ENCODE data around the gene BBIP1. TPM values are rescaled to one million over a fixed set of nuclear protein-coding genes. Genes with fewer than 3 reads are reported as not detected.

BBIP1 gene
- total and polyA plus RNA-seq, 9 of the 15 experiments (the other 6 are each of a cell fraction or from before 2014, with no cell fraction given), result 5.2 to 31.0 (median 19.4) TPM

DNA sequence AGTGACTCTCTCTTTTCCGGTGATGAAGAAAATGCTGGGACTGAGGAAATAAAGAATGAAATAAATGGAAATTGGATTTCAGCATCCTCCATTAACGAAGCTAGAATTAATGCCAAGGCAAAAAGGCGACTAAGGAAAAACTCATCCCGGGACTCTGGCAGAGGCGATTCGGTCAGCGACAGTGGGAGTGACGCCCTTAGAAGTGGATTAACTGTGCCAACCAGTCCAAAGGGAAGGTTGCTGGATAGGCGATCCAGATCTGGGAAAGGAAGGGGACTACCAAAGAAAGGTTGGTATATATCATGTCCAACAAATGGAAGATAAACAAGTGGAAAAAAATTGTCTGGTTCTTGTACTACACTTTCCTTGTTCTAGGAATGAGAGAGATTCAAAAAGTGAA, 37.7 kb downstream of the BBIP1 start:
- no peak overlapping the region for H3K4me2 ChIP-seq (ENCODE audit: insufficient read depth, low read length)
- no peak overlapping the region for H3K4me3 ChIP-seq
- BruUV-seq (replicated peaks), result no TSS peak
- H3K36me3 ChIP-seq (ENCODE audit: control insufficient read depth, insufficient read depth, low read length), result peaks cover 15% of the 10 kb centered on the region
- TF ChIP-seq, protein P1, sequence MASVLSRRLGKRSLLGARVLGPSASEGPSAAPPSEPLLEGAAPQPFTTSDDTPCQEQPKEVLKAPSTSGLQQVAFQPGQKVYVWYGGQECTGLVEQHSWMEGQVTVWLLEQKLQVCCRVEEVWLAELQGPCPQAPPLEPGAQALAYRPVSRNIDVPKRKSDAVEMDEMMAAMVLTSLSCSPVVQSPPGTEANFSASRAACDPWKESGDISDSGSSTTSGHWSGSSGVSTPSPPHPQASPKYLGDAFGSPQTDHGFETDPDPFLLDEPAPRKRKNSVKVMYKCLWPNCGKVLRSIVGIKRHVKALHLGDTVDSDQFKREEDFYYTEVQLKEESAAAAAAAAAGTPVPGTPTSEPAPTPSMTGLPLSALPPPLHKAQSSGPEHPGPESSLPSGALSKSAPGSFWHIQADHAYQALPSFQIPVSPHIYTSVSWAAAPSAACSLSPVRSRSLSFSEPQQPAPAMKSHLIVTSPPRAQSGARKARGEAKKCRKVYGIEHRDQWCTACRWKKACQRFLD (CRISPR knock-in tag; IDR thresholded peaks at IDR 0.05), result no peak
- TF ChIP-seq ZNF696 (CRISPR knock-in tag; conservative IDR thresholded peaks at IDR 0.05) (no peak), PURB (CRISPR knock-in tag; IDR thresholded peaks at IDR 0.05; ENCODE audit: low read depth) (no peak), ZBTB17 (CRISPR knock-in tag; IDR thresholded peaks at IDR 0.05) (no peak), POLR2G (IDR thresholded peaks at IDR 0.05; ENCODE audit: low read depth, low read length) (no peak), NFXL1 (CRISPR knock-in tag; IDR thresholded peaks at IDR 0.05) (no peak), ZNF668 (CRISPR knock-in tag; IDR thresholded peaks at IDR 0.05) (no peak), SRSF7 (optimal IDR thresholded peaks at IDR 0.05; ENCODE audit: low read depth, low read length) (no peak), NFYB (IDR thresholded peaks at IDR 0.05; ENCODE audit: extremely low read depth, insufficient read length) (no peak), RBM25 (IDR thresholded peaks at IDR 0.05; ENCODE audit: low read depth, low read length, severe bottlenecking) (no peak), ZNF431 (CRISPR knock-in tag; IDR thresholded peaks at IDR 0.05) (no peak)
- TF ChIP-seq, protein P2, sequence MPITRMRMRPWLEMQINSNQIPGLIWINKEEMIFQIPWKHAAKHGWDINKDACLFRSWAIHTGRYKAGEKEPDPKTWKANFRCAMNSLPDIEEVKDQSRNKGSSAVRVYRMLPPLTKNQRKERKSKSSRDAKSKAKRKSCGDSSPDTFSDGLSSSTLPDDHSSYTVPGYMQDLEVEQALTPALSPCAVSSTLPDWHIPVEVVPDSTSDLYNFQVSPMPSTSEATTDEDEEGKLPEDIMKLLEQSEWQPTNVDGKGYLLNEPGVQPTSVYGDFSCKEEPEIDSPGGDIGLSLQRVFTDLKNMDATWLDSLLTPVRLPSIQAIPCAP (CRISPR knock-in tag; IDR thresholded peaks at IDR 0.05; ENCODE audit: borderline replicate concordance), result no peak
- WGBS (ENCODE audit: insufficient coverage, low coverage, missing lambda C conversion rate), result 92% methylated on average over 8 of the region's 9 CpGs
- no peak overlapping the region for H3K27ac ChIP-seq (ENCODE audit: extremely low read depth, low read depth, low read length)
- intact Hi-C loops (cut with micrococcal nuclease) (no loop called here), in situ Hi-C loops (cut with MboI) (loop anchor here (25.0 kb wide), 1 partner anchor 269 kb away; no protein-coding TSS in a partner anchor)
- CTCF ChIA-PET (ENCODE audit: low intra/inter-chr PET ratio), result no interaction called here
- peaks cover 0 to 4% of the 10 kb centered on the region in 2 experiments; a peak in 3 of 5 replicates for H3K4me1 ChIP-seq (replicated peaks in 1 of 2; ENCODE audit: control insufficient read depth in 2 of 2, insufficient read depth in 2 of 2, low read length in 2 of 2)
- no peaks in the 10 kb centered on the region for H3K79me2 ChIP-seq (ENCODE audit: control insufficient read depth, insufficient read depth, low read length)
- no peaks in the 10 kb centered on the region for H3K27me3 ChIP-seq (ENCODE audit: control insufficient read depth in 2 of 2, insufficient read depth in 2 of 2, low read length in 2 of 2)
- H3K9me1 ChIP-seq (ENCODE audit: control insufficient read depth, insufficient read depth, low read length), result no peaks in the 10 kb centered on the region
- H4K20me1 ChIP-seq (replicated peaks; ENCODE audit: control insufficient read depth, insufficient read depth, low read length), result no peaks in the 10 kb centered on the region
- DNase-seq (ENCODE audit: extremely low read depth in 1 of 4, low spot score in 3 of 4) (no peak), FAIRE-seq (no peak), ATAC-seq (no peak)
- H3K9ac ChIP-seq (ENCODE audit: insufficient read depth in 1 of 2, low read depth in 2 of 2, low read length in 2 of 2), result no peak overlapping the region
- H3K9me3 ChIP-seq (replicated peaks; ENCODE audit: control insufficient read depth, insufficient read depth, low read depth, low read length), result no peaks in the 10 kb centered on the region
- POLR2A ChIA-PET, result no interaction called here
- H2AFZ ChIP-seq (ENCODE audit: low read depth, low read length), result no peak overlapping the region

All from K562 (cell line).